ENCODE data around the gene TUBB.

The TUBB gene

GRCh38 chr6:30689022-30689865 is 30.9 kb upstream of the TUBB start:
- H3K36me3 ChIP-seq (ENCODE audit: insufficient read depth, low read length), result no peaks in the 10 kb centered on the region
- 93% methylated on average over 11 of the region's 11 CpGs for WGBS
- no peak overlapping the region for H3K9ac ChIP-seq (ENCODE audit: low read depth, low read length)
- peak overlapping the region; percentile 86 for H3K4me3 ChIP-seq (ENCODE audit: low read length)
- H3K27me3 ChIP-seq (ENCODE audit: insufficient read depth, low read length), result no peaks in the 10 kb centered on the region
- H3K4me1 ChIP-seq (ENCODE audit: insufficient read depth, low read length), result peaks cover 23% of the 10 kb centered on the region
- no peaks in the 10 kb centered on the region for H3K9me3 ChIP-seq (ENCODE audit: insufficient read depth, low read depth, low read length)
- no peak overlapping the region for H3K27ac ChIP-seq (ENCODE audit: low read depth, low read length)

GRCh38 chr6:30689985-30690384 is 30.2 kb upstream of the TUBB start:
- H3K27me3 ChIP-seq (ENCODE audit: insufficient read depth, low read length), result no peaks in the 10 kb centered on the region
- peak overlapping the region; percentile 86 for H3K4me3 ChIP-seq (ENCODE audit: low read length)
- H3K9ac ChIP-seq (ENCODE audit: low read depth, low read length), result peak overlapping the region; percentile 65; the same call in 1 of the 2 replicates
- H3K27ac ChIP-seq (ENCODE audit: low read depth, low read length), result no peak overlapping the region
- H3K36me3 ChIP-seq (ENCODE audit: insufficient read depth, low read length), result no peaks in the 10 kb centered on the region
- H3K4me1 ChIP-seq (ENCODE audit: insufficient read depth, low read length), result peaks cover 20% of the 10 kb centered on the region
- no peaks in the 10 kb centered on the region for H3K9me3 ChIP-seq (ENCODE audit: insufficient read depth, low read depth, low read length)
- WGBS, result 59% methylated on average over 4 of the region's 4 CpGs

GRCh38 chr6:30690403-30691207 is 29.5 kb upstream of the TUBB start, which contains the start of gene NRM:
NRM (minus strand) TSS chr6:30690984; CDS start chr6:30690974, 10 bp downstream.
- Histone ChIP-seq H3K9me3 (ENCODE audit: insufficient read depth, low read depth, low read length) (no peaks in the 10 kb centered on the region), H3K36me3 (ENCODE audit: insufficient read depth, low read length) (no peaks in the 10 kb centered on the region), H3K27me3 (ENCODE audit: insufficient read depth, low read length) (no peaks in the 10 kb centered on the region), H3K4me1 (ENCODE audit: insufficient read depth, low read length) (peaks cover 16% of the 10 kb centered on the region; the same call in 1 of the 2 replicates), H3K9ac (ENCODE audit: low read depth, low read length) (peak within 1 kb of the TSS; percentile 65; the same call in 1 of the 2 replicates), H3K27ac (ENCODE audit: low read depth, low read length) (peak within 1 kb of the TSS; percentile 79; the same call in 1 of the 2 replicates), H3K4me3 (ENCODE audit: low read length) (peak within 1 kb of the TSS; percentile 86)
- WGBS, result under 1% methylated on average over 40 of the region's 40 CpGs

- Histone ChIP-seq H3K36me3 (ENCODE audit: insufficient read depth, low read length) (no peaks in the 10 kb centered on the region), H3K9ac (ENCODE audit: low read depth, low read length) (peak overlapping the region; percentile 39; the same call in 1 of the 2 replicates), H3K4me1 (ENCODE audit: insufficient read depth, low read length) (peaks cover 15% of the 10 kb centered on the region; the same call in 1 of the 2 replicates), H3K27me3 (ENCODE audit: insufficient read depth, low read length) (no peaks in the 10 kb centered on the region), H3K4me3 (ENCODE audit: low read length) (peak overlapping the region; percentile 86), H3K9me3 (ENCODE audit: insufficient read depth, low read depth, low read length) (no peaks in the 10 kb centered on the region), H3K27ac (ENCODE audit: low read depth, low read length) (peak overlapping the region; percentile 43; the same call in 1 of the 2 replicates)
- WGBS, result 45% methylated on average over 4 of the region's 8 CpGs
Observed at GRCh38 chr6:30691208-30691847, 28.8 kb upstream of the TUBB start.

- Histone ChIP-seq H3K4me3 (ENCODE audit: low read length) (no peak overlapping the region), H3K9ac (ENCODE audit: low read depth, low read length) (no peak overlapping the region), H3K27ac (ENCODE audit: low read depth, low read length) (no peak overlapping the region), H3K4me1 (ENCODE audit: insufficient read depth, low read length) (peaks cover 3% of the 10 kb centered on the region; the same call in 1 of the 2 replicates), H3K27me3 (ENCODE audit: insufficient read depth, low read length) (no peaks in the 10 kb centered on the region), H3K36me3 (ENCODE audit: insufficient read depth, low read length) (peaks cover 18% of the 10 kb centered on the region), H3K9me3 (ENCODE audit: insufficient read depth, low read depth, low read length) (no peaks in the 10 kb centered on the region)
- 92% methylated on average over 5 of the region's 5 CpGs for WGBS
Observed at GRCh38 chr6:30696432-30696831, 23.7 kb upstream of the TUBB start.

GRCh38 chr6:30700340-30700739 is 19.8 kb upstream of the TUBB start:
- Histone ChIP-seq H3K27me3 (ENCODE audit: insufficient read depth, low read length) (no peaks in the 10 kb centered on the region), H3K9ac (ENCODE audit: low read depth, low read length) (no peak overlapping the region), H3K4me1 (ENCODE audit: insufficient read depth, low read length) (no peaks in the 10 kb centered on the region; the same call in 1 of the 2 replicates), H3K9me3 (ENCODE audit: insufficient read depth, low read depth, low read length) (no peaks in the 10 kb centered on the region), H3K27ac (ENCODE audit: low read depth, low read length) (0 out of 2 replicates have a peak overlapping the region, but pooled peaks have one; percentile 18), H3K4me3 (ENCODE audit: low read length) (no peak overlapping the region), H3K36me3 (ENCODE audit: insufficient read depth, low read length) (peaks cover 54% of the 10 kb centered on the region)
- 60% methylated on average over 4 of the region's 4 CpGs for WGBS

- H3K36me3 ChIP-seq (ENCODE audit: insufficient read depth, low read length), result peaks cover 75% of the 10 kb centered on the region
- 98% methylated on average over 10 of the region's 10 CpGs for WGBS
- H3K9ac ChIP-seq (ENCODE audit: low read depth, low read length), result no peak overlapping the region
Observed at GRCh38 chr6:30703011-30703410, 17.1 kb upstream of the TUBB start.

GRCh38 chr6:30703821-30704220 is 16.3 kb upstream of the TUBB start:
- H3K4me3 ChIP-seq (ENCODE audit: low read length), result no peak overlapping the region
- H3K9me3 ChIP-seq (ENCODE audit: insufficient read depth, low read depth, low read length), result no peaks in the 10 kb centered on the region
- no peak overlapping the region for H3K9ac ChIP-seq (ENCODE audit: low read depth, low read length)
- 96% methylated on average over 4 of the region's 4 CpGs for WGBS
- no peak overlapping the region for H3K27ac ChIP-seq (ENCODE audit: low read depth, low read length)
- no peaks in the 10 kb centered on the region for H3K27me3 ChIP-seq (ENCODE audit: insufficient read depth, low read length)
- H3K36me3 ChIP-seq (ENCODE audit: insufficient read depth, low read length), result peaks cover 83% of the 10 kb centered on the region
- H3K4me1 ChIP-seq (ENCODE audit: insufficient read depth, low read length), result no peaks in the 10 kb centered on the region; the same call in 1 of the 2 replicates

More at GRCh38 chr6:30703011-30703410, 17.1 kb upstream of the TUBB start:
- Histone ChIP-seq H3K27me3 (ENCODE audit: insufficient read depth, low read length) (no peaks in the 10 kb centered on the region), H3K4me3 (ENCODE audit: low read length) (no peak overlapping the region), H3K9me3 (ENCODE audit: insufficient read depth, low read depth, low read length) (no peaks in the 10 kb centered on the region), H3K4me1 (ENCODE audit: insufficient read depth, low read length) (no peaks in the 10 kb centered on the region; the same call in 1 of the 2 replicates), H3K27ac (ENCODE audit: low read depth, low read length) (no peak overlapping the region)

- Histone ChIP-seq H3K27me3 (ENCODE audit: insufficient read depth, low read length) (no peaks in the 10 kb centered on the region), H3K4me3 (ENCODE audit: low read length) (no peak overlapping the region), H3K9me3 (ENCODE audit: insufficient read depth, low read depth, low read length) (no peaks in the 10 kb centered on the region), H3K27ac (ENCODE audit: low read depth, low read length) (no peak overlapping the region), H3K36me3 (ENCODE audit: insufficient read depth, low read length) (peaks cover 86% of the 10 kb centered on the region), H3K9ac (ENCODE audit: low read depth, low read length) (no peak overlapping the region), H3K4me1 (ENCODE audit: insufficient read depth, low read length) (no peaks in the 10 kb centered on the region)
- WGBS, result 94% methylated on average over 4 of the region's 4 CpGs
Observed at GRCh38 chr6:30705620-30706019, 14.5 kb upstream of the TUBB start.

GRCh38 chr6:30707281-30707850 is 12.8 kb upstream of the TUBB start:
- no peaks in the 10 kb centered on the region for H3K9me3 ChIP-seq (ENCODE audit: insufficient read depth, low read depth, low read length)
- no peaks in the 10 kb centered on the region for H3K27me3 ChIP-seq (ENCODE audit: insufficient read depth, low read length)
- peaks cover 92% of the 10 kb centered on the region for H3K36me3 ChIP-seq (ENCODE audit: insufficient read depth, low read length)
- no peak overlapping the region for H3K9ac ChIP-seq (ENCODE audit: low read depth, low read length)
- H3K4me1 ChIP-seq (ENCODE audit: insufficient read depth, low read length), result no peaks in the 10 kb centered on the region
- H3K4me3 ChIP-seq (ENCODE audit: low read length), result no peak overlapping the region
- WGBS, result 88% methylated on average over 6 of the region's 6 CpGs
- no peak overlapping the region for H3K27ac ChIP-seq (ENCODE audit: low read depth, low read length)
